ENCODE results near the gene IGF2BP1.

- TF ChIP-seq EZH2 (IDR thresholded peaks at IDR 0.05; ENCODE audit: borderline replicate concordance, insufficient read depth, low read length, poor library complexity, severe bottlenecking) (no peak), CTCF (IDR thresholded peaks at IDR 0.05; ENCODE audit: poor library complexity, severe bottlenecking) (no peak), TAF1 (IDR thresholded peaks at IDR 0.05; ENCODE audit: low read depth) (no peak), SMC3 (conservative IDR thresholded peaks at IDR 0.05; ENCODE audit: poor library complexity) (no peak)
These were observed 6.3 kb upstream of the IGF2BP1 start for GRCh38 chr17:48990882-48991357.

Measured in neural cell (in vitro differentiated cells).